ENCODE results near the gene MRPS27. TPM values are rescaled to one million over a fixed set of nuclear protein-coding genes. Genes with fewer than 3 reads are reported as not detected.

The MRPS27 gene
- total RNA-seq, 1 donor from 2014 or later: 54.7 TPM

GRCh38 chr5:72296256-72296655, 23.8 kb downstream of the MRPS27 start:
- no peaks in the 10 kb centered on the region for H3K4me1 Mint-ChIP-seq (ENCODE audit: low read depth)
- no peaks in the 10 kb centered on the region for H3K27me3 Mint-ChIP-seq
- no peak overlapping the region for H3K27ac Mint-ChIP-seq
- DNase-seq (ENCODE audit: low spot score, unreplicated experiment): no peak
- H3K36me3 Mint-ChIP-seq (ENCODE audit: insufficient read depth): peaks cover 10% of the 10 kb centered on the region
- TF ChIP-seq CTCF (IDR thresholded peaks at IDR 0.05; ENCODE audit: unreplicated experiment): no peak
- H3K9me3 Mint-ChIP-seq (ENCODE audit: low read depth): no peaks in the 10 kb centered on the region
- H3K4me3 Mint-ChIP-seq (ENCODE audit: low read depth): no peak overlapping the region

- Mint-ChIP-seq H3K4me3 (ENCODE audit: low read depth) (no peak overlapping the region), H3K4me1 (ENCODE audit: low read depth) (no peaks in the 10 kb centered on the region), H3K36me3 (ENCODE audit: insufficient read depth) (peaks cover 9% of the 10 kb centered on the region), H3K27ac (no peak overlapping the region), H3K9me3 (ENCODE audit: low read depth) (no peaks in the 10 kb centered on the region), H3K27me3 (no peaks in the 10 kb centered on the region)
- DNase-seq (ENCODE audit: low spot score, unreplicated experiment): no peak
- no peak for TF ChIP-seq CTCF (IDR thresholded peaks at IDR 0.05; ENCODE audit: unreplicated experiment)
Measured at GRCh38 chr5:72295539-72295938, 24.5 kb downstream of the MRPS27 start.

- H3K4me1 Mint-ChIP-seq (ENCODE audit: low read depth): no peaks in the 10 kb centered on the region
- no peak overlapping the region for H3K27ac Mint-ChIP-seq
- H3K9me3 Mint-ChIP-seq (ENCODE audit: low read depth): no peaks in the 10 kb centered on the region
- no peaks in the 10 kb centered on the region for H3K27me3 Mint-ChIP-seq
- H3K4me3 Mint-ChIP-seq (ENCODE audit: low read depth): no peak overlapping the region
- TF ChIP-seq CTCF (IDR thresholded peaks at IDR 0.05; ENCODE audit: unreplicated experiment): no peak
- peaks cover 6% of the 10 kb centered on the region for H3K36me3 Mint-ChIP-seq (ENCODE audit: insufficient read depth)
- DNase-seq (ENCODE audit: low spot score, unreplicated experiment): no peak
Measured at GRCh38 chr5:72294473-72294872, 25.6 kb downstream of the MRPS27 start.

- DNase-seq (ENCODE audit: low spot score, unreplicated experiment): no peak
- no peak for TF ChIP-seq CTCF (IDR thresholded peaks at IDR 0.05; ENCODE audit: unreplicated experiment)
- H3K27me3 Mint-ChIP-seq: no peaks in the 10 kb centered on the region
- H3K9me3 Mint-ChIP-seq (ENCODE audit: low read depth): no peaks in the 10 kb centered on the region
- H3K36me3 Mint-ChIP-seq (ENCODE audit: insufficient read depth): peaks cover 6% of the 10 kb centered on the region
- H3K4me1 Mint-ChIP-seq (ENCODE audit: low read depth): no peaks in the 10 kb centered on the region
- no peak overlapping the region for H3K27ac Mint-ChIP-seq
- no peak overlapping the region for H3K4me3 Mint-ChIP-seq (ENCODE audit: low read depth)
Measured at GRCh38 chr5:72293495-72294055, 26.5 kb downstream of the MRPS27 start.

- Mint-ChIP-seq H3K27ac (no peak overlapping the region), H3K4me3 (ENCODE audit: low read depth) (no peak overlapping the region), H3K4me1 (ENCODE audit: low read depth) (no peaks in the 10 kb centered on the region), H3K36me3 (ENCODE audit: insufficient read depth) (peaks cover 7% of the 10 kb centered on the region), H3K9me3 (ENCODE audit: low read depth) (no peaks in the 10 kb centered on the region), H3K27me3 (no peaks in the 10 kb centered on the region)
- no peak for TF ChIP-seq CTCF (IDR thresholded peaks at IDR 0.05; ENCODE audit: unreplicated experiment)
- DNase-seq (ENCODE audit: low spot score, unreplicated experiment): no peak
Measured at GRCh38 chr5:72292411-72292810, 27.6 kb downstream of the MRPS27 start.

All from progenitor cell of endocrine pancreas (in vitro differentiated cells).